H1 (cell line): ENCODE measurements around the gene MAGI1. TPM values are rescaled to one million over a fixed set of nuclear protein-coding genes. Genes with fewer than 3 reads are reported as not detected.

Source experiments
- CTCF ChIA-PET: fragments of 300-600 bp; sonication (Branson Sonifier 250); formaldehyde crosslinking; loops from one replicate; lab custom pipeline; 2021; ENCODE audit not compliant: partially characterized antibody; lab: Charles Lee
- POLR2A ChIA-PET: fragments of 300-600 bp; sonication (Branson Sonifier 250); formaldehyde crosslinking; loops from one replicate; lab custom pipeline; 2021; ENCODE audit warnings: inconsistent platforms; ENCODE audit not compliant: partially characterized antibody; lab: Charles Lee
- DNase-seq, 2 experiments: peaks; one replicate each; pipeline versions ENCODE4 v3.0.0 to v3.0.0-alpha.2; 2010 to 2022; ENCODE audit warnings: low spot score in 2 of 2, low read depth in 1 of 2, mixed read lengths in 1 of 2
- FAIRE-seq: peaks from 2 replicates; lab custom pipeline; 2011; peaks lifted over from hg19 to GRCh38; lab: Jason Lieb, UNC
- H2AFZ ChIP-seq: 2 replicates; pipeline ENCODE4 v1.8.1; 2012; ENCODE audit warnings: low read length, inconsistent platforms
- H2AK5ac ChIP-seq: 2 replicates; pipeline ENCODE4 v1.6.1; 2013; ENCODE audit warnings: low read depth, low read length
- H2BK120ac ChIP-seq: replicated peaks from 2 replicates; pipeline ENCODE3; 2013; ENCODE audit warnings: low read depth, low read length, inconsistent platforms
- H2BK12ac ChIP-seq: 2 replicates; pipeline ENCODE4 v1.6.1; 2013; ENCODE audit warnings: low read depth, low read length
- H2BK15ac ChIP-seq: 2 replicates; pipeline ENCODE4 v1.6.1; 2013; ENCODE audit warnings: low read length
- H2BK20ac ChIP-seq: 2 replicates; pipeline ENCODE4 v1.6.1; 2013; ENCODE audit warnings: low read length
- H2BK5ac ChIP-seq: 2 replicates; pipeline ENCODE4 v1.6.1; 2013; ENCODE audit warnings: low read depth, low read length
- H3K14ac ChIP-seq: 2 replicates; pipeline ENCODE4 v1.6.1; 2013; ENCODE audit warnings: inconsistent platforms; ENCODE audit not compliant: insufficient read length
- H3K18ac ChIP-seq: 2 replicates; pipeline ENCODE4 v1.6.1; 2013; ENCODE audit warnings: low read length; ENCODE audit errors: extremely low read depth
- H3K23ac ChIP-seq: 2 replicates; pipeline ENCODE4 v1.6.1; 2013; ENCODE audit warnings: inconsistent platforms; ENCODE audit not compliant: insufficient read length
- H3K23me2 ChIP-seq: 2 replicates; pipeline ENCODE4 v1.6.1; 2013; ENCODE audit warnings: low read depth, low read length
- H3K27ac ChIP-seq: 2 replicates; pipeline ENCODE4 v1.6.1; 2011; ENCODE audit warnings: low read depth, low read length, inconsistent platforms
- H3K27me3 ChIP-seq, 4 experiments: replicated peaks in 1 of 4; 1 replicate in 1 of 4; 2 replicates in 3 of 4; pipeline versions ENCODE4 v1.6.1 to v1.8.1; 2011 to 2013; ENCODE audit warnings: low read length in 3 of 4, mild to moderate bottlenecking in 3 of 4, inconsistent platforms in 2 of 4, mixed read lengths in 2 of 4, moderate library complexity in 1 of 4; ENCODE audit not compliant: control insufficient read depth in 3 of 4, insufficient read depth in 3 of 4; ENCODE audit errors: extremely low read depth in 1 of 4
- H3K36me3 ChIP-seq, 4 experiments: 2 replicates each; pipeline versions ENCODE4 v1.6.1 to v1.8.1; 2011 to 2013; ENCODE audit warnings: mild to moderate bottlenecking in 4 of 4, low read length in 3 of 4, moderate library complexity in 2 of 4, control low read depth in 1 of 4, inconsistent platforms in 1 of 4; ENCODE audit not compliant: insufficient read depth in 4 of 4, control insufficient read depth in 2 of 4
- H3K4ac ChIP-seq: replicated peaks from 2 replicates; pipeline ENCODE3; 2013; ENCODE audit warnings: low read length, low read depth, mixed read lengths, inconsistent platforms; ENCODE audit not compliant: insufficient read length
- H3K4me1 ChIP-seq, 4 experiments: replicated peaks in 1 of 4; 1 replicate in 1 of 4; 2 replicates in 3 of 4; pipeline versions ENCODE4 v1.6.1 to v1.8.1; 2011 to 2013; ENCODE audit warnings: low read length in 3 of 4, inconsistent platforms in 2 of 4, mixed read lengths in 1 of 4; ENCODE audit not compliant: insufficient read depth in 4 of 4, control insufficient read depth in 3 of 4
- H3K4me2 ChIP-seq, 2 experiments: 2 replicates each; pipeline versions ENCODE4 v1.6.1 to v1.8.1; 2011 to 2013; ENCODE audit warnings: low read depth in 2 of 2, low read length in 2 of 2, control low read depth in 1 of 2, inconsistent platforms in 1 of 2, mild to moderate bottlenecking in 1 of 2; ENCODE audit not compliant: insufficient read depth in 1 of 2
- H3K4me3 ChIP-seq, 4 experiments: fragments of 200-600, 300-600 bp in 1 of 4; sonication (generic), shearing (Covaris generic), sonication (Bioruptor Twin) in 1 of 4; 2 replicates each; pipeline versions ENCODE4 v1.5.1 to v1.8.1; 2011 to 2016; ENCODE audit warnings: low read length in 4 of 4, low read depth in 3 of 4, control low read depth in 2 of 4, inconsistent platforms in 2 of 4, mild to moderate bottlenecking in 2 of 4, mixed read lengths in 1 of 4, moderate library complexity in 1 of 4; ENCODE audit not compliant: insufficient read depth in 2 of 4; ENCODE audit errors: extremely low read depth in 1 of 4
- H3K56ac ChIP-seq: replicated peaks from 2 replicates; pipeline ENCODE3; 2013; ENCODE audit warnings: low read depth, mild to moderate bottlenecking, mixed read lengths, low read length, inconsistent platforms; ENCODE audit not compliant: insufficient read length
- H3K79me1 ChIP-seq: 2 replicates; pipeline ENCODE4 v1.6.1; 2013; ENCODE audit warnings: low read depth, low read length, control low read depth
- H3K79me2 ChIP-seq, 2 experiments: 2 replicates each; pipeline versions ENCODE4 v1.6.1 to v1.8.1; 2012 to 2013; ENCODE audit warnings: low read length in 2 of 2, mild to moderate bottlenecking in 2 of 2, inconsistent platforms in 1 of 2; ENCODE audit not compliant: insufficient read depth in 2 of 2, control insufficient read depth in 1 of 2
- H3K9ac ChIP-seq, 4 experiments: replicated peaks in 1 of 4; 1 replicate in 1 of 4; 2 replicates in 3 of 4; pipeline versions ENCODE4 v1.6.1 to v1.8.1; 2011 to 2013; ENCODE audit warnings: low read depth in 3 of 4, low read length in 3 of 4, control low read depth in 2 of 4, mild to moderate bottlenecking in 2 of 4, moderate library complexity in 2 of 4, inconsistent platforms in 1 of 4; ENCODE audit errors: extremely low read depth in 1 of 4
- H3K9me3 ChIP-seq, 2 experiments: 2 replicates each; pipeline versions ENCODE4 v1.6.1 to v1.8.1; 2012 to 2013; ENCODE audit warnings: mild to moderate bottlenecking in 2 of 2, moderate library complexity in 2 of 2, control low read depth in 1 of 2, inconsistent platforms in 1 of 2, low read depth in 1 of 2, low read length in 1 of 2, mixed read lengths in 1 of 2; ENCODE audit not compliant: insufficient read depth in 2 of 2
- H4K20me1 ChIP-seq, 2 experiments: replicated peaks in 1 of 2; 2 replicates each; pipeline versions ENCODE3 to v1.8.1; 2011 to 2013; ENCODE audit warnings: inconsistent platforms in 2 of 2, low read length in 2 of 2, mild to moderate bottlenecking in 1 of 2; ENCODE audit not compliant: insufficient read depth in 2 of 2, control insufficient read depth in 1 of 2
- H4K5ac ChIP-seq: 2 replicates; pipeline ENCODE4 v1.6.1; 2013; ENCODE audit warnings: low read length, low read depth, mixed read lengths, inconsistent platforms; ENCODE audit not compliant: insufficient read length
- H4K8ac ChIP-seq: 2 replicates; pipeline ENCODE4 v1.8.0; 2013; ENCODE audit warnings: mild to moderate bottlenecking, moderate library complexity, low read length, inconsistent platforms; ENCODE audit not compliant: insufficient read depth; ENCODE audit errors: extremely low read depth
- H4K91ac ChIP-seq: replicated peaks from 2 replicates; pipeline ENCODE3; 2013; ENCODE audit warnings: low read length, mixed read lengths, inconsistent platforms; ENCODE audit not compliant: insufficient read length
- KDM1A ChIP-seq: fragments of 200-600, 300-600 bp; sonication (generic); IDR thresholded peaks from 2 replicates; pipeline ENCODE4 v1.7.1; 2016; ENCODE audit warnings: mild to moderate bottlenecking, low read length, borderline replicate concordance
- RXRA ChIP-seq: IDR thresholded peaks from 2 replicates; pipeline ENCODE4 v1.6.1; 2011; ENCODE audit warnings: low read depth, mild to moderate bottlenecking, low read length, moderate library complexity; ENCODE audit not compliant: insufficient read depth
- WGBS, 2 experiments: shearing (Covaris generic) in 1 of 2; methylation state at CpG; one replicate each; pipeline versions ENCODE4 v1.1.6 to v1.1.7; 2013 to 2015; ENCODE audit warnings: low lambda C conversion rate in 2 of 2, mixed read lengths in 2 of 2, inconsistent platforms in 1 of 2, low coverage in 1 of 2, missing lambda C conversion rate in 1 of 2; ENCODE audit not compliant: insufficient replicate concordance in 2 of 2, insufficient coverage in 1 of 2, insufficient read length in 1 of 2; ENCODE audit errors: extremely low coverage in 1 of 2, missing lambda C conversion rate in 1 of 2; 5-methylcytosine and 5-hydroxymethylcytosine counted together
- polyA plus RNA-seq, 7 experiments: library from polyadenylated mRNA; depleted of rRNA in 3 of 7; stranded (reverse) in 5 of 7; unstranded in 2 of 7; fragments of >200 nt in 5 of 7; fragments of 200-250 nt in 2 of 7; gene quantifications; 1 replicate in 5 of 7; 2 replicates in 1 of 7; 4 replicates in 1 of 7; pipeline versions ENCODE4 v1.2.1 to v1.2.3, GENCODE V29; 2011 to 2013; ENCODE audit warnings: missing spikeins in 2 of 7, mixed read lengths in 2 of 7
- total RNA-seq: library from RNA; stranded (reverse); fragmentation: NEBNext Ultra II Directional; extraction: Animal tissue kit (Norgen Biotek cat#: 25700); gene quantifications from 2 replicates; pipeline ENCODE4 v1.2.1, GENCODE V29; 2021

Gene MAGI1
- total and polyA plus RNA-seq, 2 of the 8 experiments (the other 6 are each of a cell fraction or from before 2014, with no cell fraction given) = 19.8 to 78.0 TPM

- DNase-seq (no peak), FAIRE-seq (no peak)
- Histone ChIP-seq H3K4me3 (no peak overlapping the region), H4K91ac (no peak overlapping the region), H3K23ac (no peak overlapping the region), H3K9me3 (peaks cover 0 to 8% of the 10 kb centered on the region in 2 experiments; a peak in 2 of 4 replicates), H3K79me2 (peaks cover 0 to 11% of the 10 kb centered on the region in 2 experiments; a peak in 2 of 4 replicates), H3K27me3 (no peaks in the 10 kb centered on the region), H2BK12ac (no peak overlapping the region), H4K20me1 (no peaks in the 10 kb centered on the region), H4K5ac (no peak overlapping the region), H3K23me2 (no peaks in the 10 kb centered on the region), H2BK15ac (no peak overlapping the region), H3K36me3 (no peaks in the 10 kb centered on the region), H3K4me2 (no peak overlapping the region), H2BK5ac (no peak overlapping the region), H3K18ac (no peak overlapping the region), H3K79me1 (no peaks in the 10 kb centered on the region), H3K9ac (no peak overlapping the region), H2AK5ac (no peak overlapping the region), H2AFZ (no peak overlapping the region), H3K27ac (no peak overlapping the region), H2BK120ac (no peak overlapping the region), H3K4ac (no peak overlapping the region), H2BK20ac (no peak overlapping the region), H4K8ac (no peak overlapping the region), H3K56ac (no peak overlapping the region), H3K4me1 (peaks cover 0 to 5% (median 0%) of the 10 kb centered on the region in 4 experiments; a peak in 1 of 7 replicates), H3K14ac (no peak overlapping the region)
- no peak for TF ChIP-seq RXRA
- TF ChIP-seq KDM1A = peak; percentile 73
- CTCF ChIA-PET = no interaction called here
- 92% methylated on average over 2 of the region's 2 CpGs; no CpG with 5 or more reads in 1 of the 2 experiments for WGBS, 2 experiments
- POLR2A ChIA-PET = no interaction called here
Measured at GRCh38 chr3:65650247-65650646, 388.5 kb downstream of the MAGI1 start.
